ENCODE measurements around the gene EVI5L.
A peak's percentile ranks its signal among the peaks of the same experiment; 100 is the strongest.

EVI5L gene

DNA sequence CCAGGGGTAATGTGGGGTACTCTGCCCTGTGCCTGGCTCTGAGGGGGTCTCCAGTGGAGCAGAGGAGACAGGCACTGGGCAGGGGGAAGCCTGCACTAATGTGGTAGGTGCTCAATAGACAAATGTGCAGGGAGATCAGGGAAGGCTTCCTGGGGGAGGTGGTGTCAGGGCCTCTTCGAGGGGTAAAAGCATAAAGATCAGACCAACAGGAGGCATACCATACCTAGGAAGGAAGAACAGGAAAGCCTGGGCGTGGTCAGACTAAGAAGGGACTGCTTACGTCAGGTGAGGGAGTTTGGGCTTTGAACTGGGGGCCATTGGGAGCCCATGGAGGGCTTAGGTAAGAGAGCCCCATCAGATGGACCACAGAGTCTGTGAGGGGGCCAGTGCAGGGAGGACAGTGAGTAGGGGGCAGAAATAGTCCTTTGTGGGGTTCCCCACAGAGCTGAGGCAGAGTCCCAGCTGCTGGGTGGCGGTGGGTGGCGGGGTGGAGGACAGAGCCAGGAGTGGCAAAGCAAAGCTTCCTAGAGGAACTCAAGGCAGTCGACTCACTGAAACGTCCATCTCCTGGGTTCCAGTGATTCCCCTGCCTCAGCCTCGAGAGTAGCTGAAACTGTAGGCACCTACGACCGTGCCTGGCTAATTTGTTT lies 35.4 kb downstream of the EVI5L start:
- no peak for DNase-seq (ENCODE audit: low read depth)
- TF ChIP-seq, protein P1, sequence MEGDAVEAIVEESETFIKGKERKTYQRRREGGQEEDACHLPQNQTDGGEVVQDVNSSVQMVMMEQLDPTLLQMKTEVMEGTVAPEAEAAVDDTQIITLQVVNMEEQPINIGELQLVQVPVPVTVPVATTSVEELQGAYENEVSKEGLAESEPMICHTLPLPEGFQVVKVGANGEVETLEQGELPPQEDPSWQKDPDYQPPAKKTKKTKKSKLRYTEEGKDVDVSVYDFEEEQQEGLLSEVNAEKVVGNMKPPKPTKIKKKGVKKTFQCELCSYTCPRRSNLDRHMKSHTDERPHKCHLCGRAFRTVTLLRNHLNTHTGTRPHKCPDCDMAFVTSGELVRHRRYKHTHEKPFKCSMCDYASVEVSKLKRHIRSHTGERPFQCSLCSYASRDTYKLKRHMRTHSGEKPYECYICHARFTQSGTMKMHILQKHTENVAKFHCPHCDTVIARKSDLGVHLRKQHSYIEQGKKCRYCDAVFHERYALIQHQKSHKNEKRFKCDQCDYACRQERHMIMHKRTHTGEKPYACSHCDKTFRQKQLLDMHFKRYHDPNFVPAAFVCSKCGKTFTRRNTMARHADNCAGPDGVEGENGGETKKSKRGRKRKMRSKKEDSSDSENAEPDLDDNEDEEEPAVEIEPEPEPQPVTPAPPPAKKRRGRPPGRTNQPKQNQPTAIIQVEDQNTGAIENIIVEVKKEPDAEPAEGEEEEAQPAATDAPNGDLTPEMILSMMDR (conservative IDR thresholded peaks at IDR 0.05; ENCODE audit: low read length) = no peak
- no peak overlapping the region for H3K4me3 ChIP-seq (ENCODE audit: low read length)

DNA sequence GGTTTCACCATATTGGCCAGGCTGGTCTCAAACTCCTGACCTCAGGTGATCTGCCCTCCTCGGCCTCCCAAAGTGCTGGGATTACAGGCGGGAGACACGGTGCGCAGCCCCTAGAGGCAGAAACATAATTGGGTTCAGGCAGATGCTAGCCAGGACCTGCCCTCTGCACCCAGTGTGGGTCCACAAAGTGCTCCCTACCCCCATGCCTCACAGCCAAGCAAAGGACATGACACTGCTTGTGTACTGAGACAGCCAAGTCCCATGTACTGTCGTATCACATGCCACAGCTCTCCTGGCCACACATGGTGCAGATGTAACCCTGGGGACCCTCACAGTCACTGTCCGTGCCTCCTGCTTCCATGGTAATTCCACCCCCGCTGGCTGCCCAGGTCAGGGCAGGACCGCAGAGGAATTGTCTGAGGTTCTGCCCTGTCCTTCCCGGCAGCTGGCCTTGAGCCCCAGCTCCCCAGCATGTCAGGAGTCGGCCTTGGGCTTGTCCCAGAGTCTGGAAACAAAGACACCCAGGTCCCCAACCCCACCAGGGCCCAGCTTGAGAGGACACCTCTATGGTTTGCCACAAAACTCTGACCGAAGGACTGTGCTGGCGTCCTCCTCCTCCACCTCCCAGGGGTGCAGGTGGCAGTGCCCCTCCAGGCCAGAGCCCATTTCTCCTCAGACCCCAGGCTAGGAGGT lies 36.5 kb downstream of the EVI5L start:
- H3K4me3 ChIP-seq (ENCODE audit: low read length) = no peak overlapping the region
- TF ChIP-seq, protein P1 (conservative IDR thresholded peaks at IDR 0.05; ENCODE audit: low read length) = no peak
- DNase-seq (ENCODE audit: low read depth) = no peak

DNA sequence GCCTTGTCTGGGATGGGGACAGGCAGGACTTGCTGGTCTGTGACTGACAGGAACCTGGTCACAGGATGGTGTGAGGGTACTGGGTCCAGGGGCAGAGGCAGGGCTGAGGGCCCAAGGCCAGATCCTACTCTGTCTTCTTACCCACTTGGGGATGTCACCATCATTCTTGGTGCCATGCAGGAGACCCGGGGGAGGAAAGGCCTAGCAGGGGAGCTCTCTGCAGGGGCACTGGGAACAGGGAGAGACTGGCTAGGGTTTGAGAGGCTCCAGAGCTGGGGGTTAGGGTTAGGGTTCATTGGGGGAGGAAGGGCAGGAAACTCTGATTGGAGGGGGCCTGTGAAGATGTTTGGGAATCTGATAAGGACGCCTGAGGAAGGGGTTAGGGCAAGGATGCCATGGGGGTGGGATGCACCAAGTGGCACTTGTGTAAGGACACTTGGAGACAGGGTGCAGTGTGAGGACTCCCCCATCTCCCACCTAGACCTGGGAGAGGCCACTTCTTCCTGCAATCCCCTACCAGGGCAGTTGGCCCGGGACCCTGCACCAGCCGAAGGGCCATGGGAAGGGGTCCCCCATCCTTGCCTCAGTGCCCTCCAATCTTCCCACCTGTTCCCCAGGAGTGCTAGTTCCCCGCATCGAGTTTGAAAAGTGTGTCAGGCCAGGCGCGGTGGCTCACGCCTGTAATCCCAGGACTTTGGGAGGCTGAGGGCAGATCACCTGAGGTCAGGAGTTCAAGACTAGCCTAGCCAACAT lies 37.2 kb downstream of the EVI5L start:
- no peak for DNase-seq (ENCODE audit: low read depth)
- H3K4me3 ChIP-seq (ENCODE audit: low read length) = no peak overlapping the region
- TF ChIP-seq, protein P1 (conservative IDR thresholded peaks at IDR 0.05; ENCODE audit: low read length) = no peak

DNA sequence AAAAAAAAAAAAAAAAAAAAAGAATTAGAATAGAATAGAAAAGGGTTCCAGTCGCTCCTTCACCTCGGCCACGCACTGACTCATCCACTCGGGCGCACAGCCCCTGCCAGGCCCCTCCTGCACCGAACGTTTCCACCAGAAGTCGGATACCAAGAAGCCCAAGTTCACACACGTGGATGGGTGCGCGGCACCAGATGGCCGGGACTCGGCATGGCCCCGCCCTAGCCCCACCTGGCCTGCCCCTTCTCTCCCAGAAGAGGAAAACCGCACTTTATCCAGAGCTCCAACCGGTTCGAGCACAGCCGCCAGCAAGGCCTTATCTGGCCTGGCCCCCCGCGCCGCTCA lies 38.3 kb downstream of the EVI5L start:
- no peak for DNase-seq (ENCODE audit: low read depth)
- TF ChIP-seq, protein P1 (conservative IDR thresholded peaks at IDR 0.05; ENCODE audit: low read length) = no peak
- no peak overlapping the region for H3K4me3 ChIP-seq (ENCODE audit: low read length)

DNA sequence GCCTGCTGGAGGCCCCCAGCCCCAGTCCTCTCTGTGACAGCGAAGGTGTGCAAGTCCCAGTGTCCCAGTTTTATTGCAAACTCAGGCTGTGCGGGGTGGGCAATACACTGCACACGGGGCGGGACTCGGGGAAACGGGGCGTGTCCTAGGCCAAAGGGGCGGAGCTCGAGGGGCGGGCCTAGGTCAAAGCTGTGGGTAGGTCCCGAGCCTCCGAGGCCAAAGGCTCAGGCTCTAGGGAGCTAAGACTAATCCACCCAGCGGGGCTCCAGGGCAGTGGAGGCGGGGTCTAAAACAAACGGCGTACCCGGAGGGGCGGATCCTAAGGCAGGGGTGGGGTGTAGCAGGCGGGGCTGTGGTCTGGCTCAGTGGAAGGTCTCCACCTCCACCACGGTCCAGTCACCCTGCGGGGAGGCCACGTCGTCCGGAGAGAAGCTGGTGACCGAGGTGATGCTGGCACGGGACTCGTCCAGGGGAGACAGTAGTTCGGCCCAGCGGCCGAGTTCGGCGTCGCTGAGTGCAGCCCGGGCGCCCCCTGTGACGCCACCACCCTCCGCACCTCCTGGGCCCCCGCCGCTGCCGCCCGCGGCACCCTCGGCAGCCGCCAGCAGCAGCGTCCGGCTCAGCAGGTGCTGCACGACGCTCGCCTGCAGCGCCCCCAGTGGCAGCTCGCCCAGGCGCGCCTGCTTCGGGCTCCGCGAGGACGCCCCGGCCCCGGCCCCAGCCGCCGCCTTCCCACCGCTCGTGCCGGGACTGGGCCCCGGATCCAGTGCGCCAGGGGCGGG lies 38.8 kb downstream of the EVI5L start:
- H3K4me3 ChIP-seq (ENCODE audit: low read length) = peak overlapping the region; percentile 50

DNA sequence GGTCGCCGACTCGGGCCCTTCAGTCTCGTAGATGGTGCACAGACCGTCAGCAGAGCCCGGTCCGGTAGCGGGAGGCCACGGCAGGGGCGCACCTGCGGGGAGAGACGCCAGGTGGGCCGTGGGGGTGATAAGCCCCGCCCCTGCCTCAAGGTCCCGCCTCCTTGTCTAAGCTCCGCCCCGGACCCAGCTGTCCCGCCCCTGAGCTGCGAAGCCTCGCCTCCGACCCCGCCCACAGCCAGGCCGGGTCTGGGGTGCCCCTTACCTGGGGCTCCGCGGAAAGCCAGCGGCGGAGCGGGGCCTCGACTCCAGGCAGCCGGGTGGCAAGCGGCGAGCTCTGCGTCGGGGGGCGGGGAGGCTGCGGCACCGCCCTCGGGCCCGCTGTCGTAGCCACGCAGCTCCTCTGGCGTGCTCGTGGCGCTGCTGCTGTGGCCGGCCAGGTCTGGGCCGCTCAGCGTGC lies 39.5 kb downstream of the EVI5L start:
- no peak for DNase-seq (ENCODE audit: low read depth)

More for the DNA sequence above, 38.8 kb downstream of the EVI5L start:
- peak; percentile 34 for DNase-seq (ENCODE audit: low read depth)
- TF ChIP-seq, protein P1 (conservative IDR thresholded peaks at IDR 0.05; ENCODE audit: low read length) = peak; percentile 34

More for the DNA sequence above, 39.5 kb downstream of the EVI5L start:
- TF ChIP-seq, protein P1 (conservative IDR thresholded peaks at IDR 0.05; ENCODE audit: low read length) = no peak
- H3K4me3 ChIP-seq (ENCODE audit: low read length) = peak overlapping the region; percentile 34
